GM12864 (cell line): Measurements from ENCODE around the gene ZSWIM4.
"Not testable (repeated sequence)": the region's sequence is repeated elsewhere in the genome, so short reads cannot be mapped to it uniquely, and the experiment has no call there.

Source experiments
- DNase-seq: peaks from one replicate; pipeline ENCODE4 v3.0.0-alpha.2; 2011; ENCODE audit warnings: low read depth
- H3K4me3 ChIP-seq: 2 replicates; pipeline ENCODE4 v1.5.1; 2011; ENCODE audit warnings: mild to moderate bottlenecking, low read depth, low read length, control low read depth
- TF ChIP-seq, protein P1 (sequence below): IDR thresholded peaks from 2 replicates; pipeline ENCODE4 v1.5.1; 2011; ENCODE audit warnings: low read depth, mild to moderate bottlenecking, moderate library complexity, low read length, control low read depth, inconsistent platforms; ENCODE audit errors: missing control alignments

Gene ZSWIM4

DNA sequence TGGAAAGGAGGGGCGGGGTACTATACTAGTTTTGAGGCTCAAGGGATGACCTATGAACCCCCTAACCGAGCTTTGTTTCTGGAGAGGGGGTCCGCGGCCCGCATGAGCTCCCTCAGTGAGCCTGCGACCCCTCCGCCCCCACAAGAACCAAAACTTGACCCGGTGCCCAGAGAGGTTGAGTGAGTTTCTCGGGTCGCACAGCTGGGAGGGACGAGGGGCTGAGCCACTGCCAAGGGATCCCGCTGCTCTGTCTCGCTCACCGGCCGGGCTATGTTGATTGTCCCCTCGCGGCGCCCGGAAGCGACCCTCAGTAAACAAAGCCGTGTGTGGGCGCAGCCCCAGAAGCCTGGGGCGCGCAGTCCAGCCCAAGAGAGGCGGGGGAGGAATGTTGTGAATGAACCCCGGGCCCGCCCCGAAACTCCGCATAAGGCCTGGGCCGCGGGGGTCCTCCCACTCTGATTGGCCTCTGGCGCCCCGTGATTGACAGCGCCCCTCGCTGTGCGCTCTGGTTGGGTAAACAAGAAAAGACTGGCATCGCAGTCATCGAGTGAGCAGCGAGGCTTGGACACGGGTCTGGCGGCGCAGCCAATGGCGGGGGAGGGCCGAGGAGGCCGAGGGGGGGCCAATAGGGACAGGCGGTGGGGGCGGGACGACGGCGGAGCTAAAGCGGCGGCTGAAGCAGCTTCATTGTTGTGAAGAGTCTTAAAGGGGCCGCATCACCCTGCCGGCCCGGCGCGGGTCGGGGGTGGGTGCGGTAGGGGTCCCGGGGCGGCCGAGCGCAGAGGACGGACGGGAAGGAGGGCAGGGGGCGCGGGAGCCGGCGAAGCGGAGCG is at the start of gene ZSWIM4:
Gene ZSWIM4, plus strand, starts transcription at position 687 of the 833 bp plus-strand sequence. CDS start 206 bp downstream, outside the sequence.
- peak; percentile 95 for DNase-seq
- TF ChIP-seq, protein P1, sequence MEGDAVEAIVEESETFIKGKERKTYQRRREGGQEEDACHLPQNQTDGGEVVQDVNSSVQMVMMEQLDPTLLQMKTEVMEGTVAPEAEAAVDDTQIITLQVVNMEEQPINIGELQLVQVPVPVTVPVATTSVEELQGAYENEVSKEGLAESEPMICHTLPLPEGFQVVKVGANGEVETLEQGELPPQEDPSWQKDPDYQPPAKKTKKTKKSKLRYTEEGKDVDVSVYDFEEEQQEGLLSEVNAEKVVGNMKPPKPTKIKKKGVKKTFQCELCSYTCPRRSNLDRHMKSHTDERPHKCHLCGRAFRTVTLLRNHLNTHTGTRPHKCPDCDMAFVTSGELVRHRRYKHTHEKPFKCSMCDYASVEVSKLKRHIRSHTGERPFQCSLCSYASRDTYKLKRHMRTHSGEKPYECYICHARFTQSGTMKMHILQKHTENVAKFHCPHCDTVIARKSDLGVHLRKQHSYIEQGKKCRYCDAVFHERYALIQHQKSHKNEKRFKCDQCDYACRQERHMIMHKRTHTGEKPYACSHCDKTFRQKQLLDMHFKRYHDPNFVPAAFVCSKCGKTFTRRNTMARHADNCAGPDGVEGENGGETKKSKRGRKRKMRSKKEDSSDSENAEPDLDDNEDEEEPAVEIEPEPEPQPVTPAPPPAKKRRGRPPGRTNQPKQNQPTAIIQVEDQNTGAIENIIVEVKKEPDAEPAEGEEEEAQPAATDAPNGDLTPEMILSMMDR: no peak
- peak within 1 kb of the TSS; percentile 76 for H3K4me3 ChIP-seq

DNA sequence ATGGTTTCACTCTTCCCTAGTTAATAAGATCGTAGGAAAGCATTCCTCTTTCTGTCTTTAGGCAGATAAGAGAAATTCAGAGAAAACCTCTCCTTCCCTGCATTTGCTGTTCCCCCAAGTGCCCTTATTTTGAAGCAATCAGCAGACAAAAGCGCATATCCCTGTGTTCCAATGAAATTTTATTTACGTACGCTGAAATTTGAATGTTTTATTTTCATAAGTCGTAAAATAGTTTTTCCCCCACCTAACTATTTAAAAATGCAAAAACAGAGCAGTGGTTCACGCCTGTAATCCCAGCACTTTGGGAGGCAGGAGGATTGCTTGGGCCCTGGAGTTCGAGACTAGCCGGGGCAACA is 48.2 kb upstream of the ZSWIM4 start:
- H3K4me3 ChIP-seq: peak overlapping the region; percentile 93

DNA sequence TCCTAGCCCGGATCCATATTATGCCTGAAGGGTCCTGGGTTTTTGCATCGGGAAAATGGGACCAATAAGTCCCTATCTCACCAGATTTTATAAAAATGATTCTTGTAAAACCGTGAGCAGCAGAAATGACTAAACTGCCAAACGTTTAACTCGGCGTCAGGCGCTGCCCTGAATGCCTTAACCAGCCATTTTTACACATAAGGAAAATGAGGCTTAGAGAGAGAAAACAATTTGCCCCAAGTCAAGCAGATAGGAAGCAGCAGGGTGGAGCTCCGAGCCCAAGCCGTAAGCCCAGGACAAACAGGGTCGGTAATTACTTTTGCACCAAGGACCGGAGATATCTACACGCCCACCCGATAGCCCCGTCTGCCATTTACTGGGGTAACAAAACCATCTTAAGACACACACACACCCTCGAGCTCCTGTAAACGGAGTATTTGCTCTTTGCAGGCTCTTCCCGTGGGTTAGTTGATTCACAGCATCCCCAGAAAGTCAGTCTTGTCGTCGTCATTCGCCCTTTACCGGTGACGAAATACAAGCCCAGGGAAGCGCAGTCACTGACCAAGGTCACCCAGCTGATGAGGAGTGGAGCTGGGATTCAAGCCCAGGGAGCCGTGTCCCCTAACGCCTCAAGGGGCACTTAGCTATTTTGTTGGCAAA is 46.9 kb upstream of the ZSWIM4 start:
- peak overlapping the region; percentile 93 for H3K4me3 ChIP-seq
- DNase-seq: no peak
- TF ChIP-seq, protein P1: no peak

More for the DNA sequence above, 48.2 kb upstream of the ZSWIM4 start:
- DNase-seq: no peak
- TF ChIP-seq, protein P1: no peak

DNA sequence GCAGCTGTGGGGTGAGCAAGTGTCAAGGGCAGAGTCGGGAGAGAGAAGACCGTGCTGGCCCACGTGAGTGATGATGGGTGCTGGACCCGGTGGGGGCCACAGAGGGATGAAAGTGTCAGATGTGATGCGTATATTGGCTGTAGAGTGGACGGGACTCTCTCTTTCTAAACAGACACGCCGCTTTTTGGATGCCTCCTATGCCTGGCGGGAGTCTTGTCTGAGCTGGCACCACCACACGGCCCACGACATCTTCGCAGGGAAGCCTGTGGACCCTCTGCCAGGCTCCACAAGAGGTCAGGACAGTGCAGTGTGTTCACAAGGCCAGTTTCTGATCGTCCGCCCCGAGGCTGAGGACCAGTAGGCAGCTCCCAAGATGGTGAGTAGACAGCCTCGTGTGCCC is 43.8 kb upstream of the ZSWIM4 start:
- no peak for DNase-seq
- TF ChIP-seq, protein P1: no peak
- no peak overlapping the region for H3K4me3 ChIP-seq

DNA sequence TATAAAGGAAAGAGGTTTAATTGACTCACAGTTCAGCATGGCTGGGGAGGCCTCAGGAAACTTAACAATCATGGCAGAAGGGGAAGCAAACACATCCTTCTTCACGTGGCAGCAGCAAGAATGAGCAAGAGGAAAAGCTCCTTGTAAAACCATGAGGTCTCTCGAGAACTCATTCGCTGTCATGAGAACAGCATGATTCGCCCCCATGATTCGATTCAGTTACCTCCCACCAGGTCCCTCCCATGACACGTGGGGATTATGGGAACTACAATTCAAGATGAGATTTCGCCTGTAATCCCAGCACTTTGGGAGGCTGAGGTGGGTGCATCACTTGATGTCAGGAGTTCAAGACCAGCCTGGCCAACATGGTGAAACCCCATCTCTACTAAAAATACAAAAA is 41.6 kb upstream of the ZSWIM4 start:
- H3K4me3 ChIP-seq, DNase-seq: not testable (repeated sequence)

DNA sequence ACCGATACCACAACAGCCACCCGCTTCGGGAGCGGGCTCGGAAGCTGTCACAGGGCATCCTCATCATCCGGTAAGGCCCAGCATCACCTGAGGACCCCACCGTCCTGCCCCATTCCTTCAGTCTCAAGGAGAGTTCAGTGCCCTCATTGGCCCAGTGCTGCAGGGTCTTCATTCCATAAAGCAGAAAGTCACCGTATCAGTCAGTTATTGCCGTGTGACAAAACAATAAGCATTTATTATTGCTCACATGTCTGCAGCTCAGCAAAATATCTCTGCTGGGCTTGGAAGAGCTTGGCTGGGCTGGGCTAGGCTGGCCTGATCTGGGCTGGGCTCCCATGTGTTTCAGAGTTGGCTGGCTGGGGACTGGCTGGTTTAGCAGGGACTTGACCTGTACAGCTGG is 39.0 kb upstream of the ZSWIM4 start:
- no peak overlapping the region for H3K4me3 ChIP-seq
- DNase-seq: no peak
- TF ChIP-seq, protein P1: no peak

DNA sequence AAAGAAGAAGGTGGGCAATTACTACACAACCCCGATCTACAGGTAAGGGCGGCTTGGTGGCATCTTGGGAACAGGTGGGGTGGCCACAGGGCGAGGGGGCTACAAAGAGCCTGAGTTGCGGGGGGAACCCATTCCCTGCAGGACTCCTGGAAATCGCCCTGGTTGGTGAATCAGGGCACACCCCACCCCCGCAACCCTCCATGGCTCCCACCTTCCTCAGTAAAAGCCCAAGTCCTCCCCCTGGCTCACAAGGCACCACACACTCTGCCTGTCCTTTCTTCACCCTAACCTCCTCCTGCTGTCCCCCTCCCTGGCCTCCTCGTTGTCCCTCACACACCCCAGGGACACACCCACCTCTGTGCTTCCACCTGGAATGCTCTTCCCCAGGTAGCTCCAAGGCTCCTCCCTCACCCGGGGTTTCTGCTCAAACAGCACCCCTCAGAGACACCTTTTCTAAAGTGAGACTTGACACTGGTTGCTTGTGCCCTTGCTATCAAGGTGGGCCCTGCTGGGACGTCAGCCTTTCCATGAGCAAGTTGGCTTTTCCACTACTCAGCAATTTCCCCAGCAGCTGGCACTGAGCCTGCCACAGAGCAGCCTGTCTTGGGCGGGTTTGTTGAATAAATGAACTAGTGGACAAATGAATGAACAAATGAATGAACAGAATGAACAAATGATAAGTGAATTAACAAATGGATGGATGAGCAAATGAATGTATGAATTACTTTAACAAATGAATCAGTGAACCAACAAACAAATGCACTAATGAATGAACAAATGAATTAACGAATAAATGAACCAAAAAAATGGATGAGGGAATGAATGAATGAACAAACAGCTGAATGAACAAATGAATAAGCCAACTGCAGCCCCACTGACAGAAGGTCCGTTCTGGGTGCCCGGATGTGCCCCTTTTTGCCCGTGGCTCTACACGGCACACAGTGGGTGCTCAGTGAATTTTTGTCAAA is 37.2 kb upstream of the ZSWIM4 start:
- TF ChIP-seq, protein P1: no peak
- no peak for DNase-seq
- no peak overlapping the region for H3K4me3 ChIP-seq
